Ovary (tissue), 3 donors: ENCODE data around the gene ZNRF1.

Source experiments
- CTCF ChIP-seq, 3 donors: fragments of 450-650 bp in 2 of 3; fragments of 200-600 bp in 1 of 3; IDR thresholded peaks; one replicate each; pipeline versions ENCODE4 v1.5.1 to v1.8.0; 2016 to 2022; ENCODE audit warnings: antibody characterized with exemption in 3 of 3, mild to moderate bottlenecking in 1 of 3
- EP300 ChIP-seq: sonication (generic); formaldehyde crosslinking; IDR thresholded peaks from one replicate; pipeline ENCODE4 v1.6.1; 2017; ENCODE audit warnings: antibody characterized with exemption
- donor health status: DM: no; HTN: no; CAD: no.

- TF ChIP-seq CTCF (IDR thresholded peaks at IDR 0.05) (no peak), EP300 (no peak)
These were observed 14.1 kb upstream of the ZNRF1 start, which contains the start of gene WDR59 for GRCh38 chr16:74984529-74985296.
